WTC11 (cell line): ENCODE results near the gene GNAS-AS1. TPM values are rescaled to one million over a fixed set of nuclear protein-coding genes. Genes with fewer than 3 reads are reported as not detected.

ENCODE experiments used
- ATAC-seq: fragments of 200-7000 bp; cut with Tn5 transposase; 2 replicates; pipeline ENCODE4 v1.10.0; 2021; ENCODE audit warnings: mild to moderate bottlenecking, moderate library complexity
- CTCF ChIA-PET: fragments of 300-600 bp; sonication (Branson Sonifier 250); formaldehyde crosslinking; loops from one replicate; lab custom pipeline; 2021; ENCODE audit warnings: antibody characterized with exemption; lab: Charles Lee
- POLR2A ChIA-PET: fragments of 350-600 bp; sonication (Branson Sonifier 250); formaldehyde crosslinking; loops from one replicate; lab custom pipeline; 2021; ENCODE audit warnings: antibody characterized with exemption; lab: Charles Lee
- DNase-seq: peaks from one replicate; pipeline ENCODE4 v3.0.0; 2021; ENCODE audit warnings: low spot score
- H3K27ac Mint-ChIP-seq: 2 replicates; pipeline ENCODE4 v1.8.0; 2021; ENCODE audit warnings: mixed read lengths
- H3K27me3 Mint-ChIP-seq: 2 replicates; pipeline ENCODE4 v1.8.0; 2021; ENCODE audit warnings: low read depth, mild to moderate bottlenecking, moderate library complexity, mixed read lengths
- H3K36me3 Mint-ChIP-seq: 2 replicates; pipeline ENCODE4 v1.8.0; 2021; ENCODE audit warnings: mixed read lengths
- H3K4me1 Mint-ChIP-seq: 2 replicates; pipeline ENCODE4 v1.8.0; 2022; ENCODE audit warnings: mixed read lengths
- H3K4me3 Mint-ChIP-seq: 2 replicates; pipeline ENCODE4 v1.8.0; 2021; ENCODE audit warnings: mild to moderate bottlenecking, moderate library complexity, mixed read lengths
- H3K9me3 Mint-ChIP-seq: 2 replicates; pipeline ENCODE4 v1.8.0; 2021; ENCODE audit warnings: mixed read lengths
- ATF2 ChIP-seq: sonication (generic); formaldehyde crosslinking; IDR thresholded peaks from 2 replicates; pipeline ENCODE4 v1.8.1; 2022; ENCODE audit warnings: low read depth, missing genetic modification reagents, borderline replicate concordance
- CREB1 ChIP-seq: sonication (generic); formaldehyde crosslinking; IDR thresholded peaks from 2 replicates; pipeline ENCODE4 v1.8.0; 2023; ENCODE audit warnings: mild to moderate bottlenecking, missing genetic modification reagents
- ELF4 ChIP-seq: sonication (generic); formaldehyde crosslinking; IDR thresholded peaks from 2 replicates; pipeline ENCODE4 v1.8.1; 2022; ENCODE audit warnings: low read depth, mild to moderate bottlenecking, moderate library complexity, missing genetic modification reagents
- EMX1 ChIP-seq: fragments of 250-450 bp; sonication (Bioruptor Pico); IDR thresholded peaks from 2 replicates; pipeline ENCODE4 v1.8.0; 2021; ENCODE audit warnings: mild to moderate bottlenecking
- ERG ChIP-seq: fragments of 250-450 bp; sonication (Bioruptor Pico); IDR thresholded peaks from 2 replicates; pipeline ENCODE4 v1.8.0; 2021; ENCODE audit warnings: mild to moderate bottlenecking
- FOXJ3 ChIP-seq: sonication (generic); formaldehyde crosslinking; IDR thresholded peaks from 2 replicates; pipeline ENCODE4 v1.9.0; 2021; ENCODE audit warnings: missing genetic modification reagents, mild to moderate bottlenecking, borderline replicate concordance
- GABPB1 ChIP-seq: sonication (generic); formaldehyde crosslinking; IDR thresholded peaks from 2 replicates; pipeline ENCODE4 v1.8.1; 2023; ENCODE audit warnings: mild to moderate bottlenecking, missing genetic modification reagents
- KAT7 ChIP-seq: sonication (generic); formaldehyde crosslinking; IDR thresholded peaks from 2 replicates; pipeline ENCODE4 v1.8.1; 2023; ENCODE audit warnings: missing genetic modification reagents, mild to moderate bottlenecking, borderline replicate concordance
- MAX ChIP-seq: sonication (generic); formaldehyde crosslinking; IDR thresholded peaks from 2 replicates; pipeline ENCODE4 v1.8.0; 2022; ENCODE audit warnings: mild to moderate bottlenecking, missing genetic modification reagents
- NFYB ChIP-seq: sonication (generic); formaldehyde crosslinking; conservative IDR thresholded peaks from 2 replicates; pipeline ENCODE4 v1.8.0; 2022; ENCODE audit warnings: low read depth, missing genetic modification reagents
- NR3C1 ChIP-seq: sonication (generic); formaldehyde crosslinking; conservative IDR thresholded peaks from 2 replicates; pipeline ENCODE4 v1.8.1; 2023; ENCODE audit warnings: low read depth, mild to moderate bottlenecking, missing genetic modification reagents
- OVOL2 ChIP-seq: fragments of 250-450 bp; sonication (Bioruptor Pico); IDR thresholded peaks from 2 replicates; pipeline ENCODE4 v1.9.0; 2021; ENCODE audit warnings: mild to moderate bottlenecking, borderline replicate concordance
- PRDM15 ChIP-seq: sonication (generic); formaldehyde crosslinking; IDR thresholded peaks from 2 replicates; pipeline ENCODE4 v1.8.0; 2022; ENCODE audit warnings: missing genetic modification reagents
- SMAD4 ChIP-seq: sonication (generic); formaldehyde crosslinking; IDR thresholded peaks from 2 replicates; pipeline ENCODE4 v1.8.0; 2022; ENCODE audit warnings: mild to moderate bottlenecking, missing genetic modification reagents
- SOX15 ChIP-seq: fragments of 250-450 bp; sonication (Bioruptor Pico); IDR thresholded peaks from 2 replicates; pipeline ENCODE4 v1.9.0; 2021; ENCODE audit warnings: mild to moderate bottlenecking
- TEAD4 ChIP-seq: sonication (generic); formaldehyde crosslinking; IDR thresholded peaks from 2 replicates; pipeline ENCODE4 v1.8.0; 2022; ENCODE audit warnings: mild to moderate bottlenecking, missing genetic modification reagents
- ZBTB43 ChIP-seq: sonication (generic); formaldehyde crosslinking; IDR thresholded peaks from 2 replicates; pipeline ENCODE4 v1.8.1; 2023; ENCODE audit warnings: mild to moderate bottlenecking, missing genetic modification reagents
- ZNF317 ChIP-seq: sonication (generic); formaldehyde crosslinking; IDR thresholded peaks from 2 replicates; pipeline ENCODE4 v1.8.1; 2023; ENCODE audit warnings: low read depth, mild to moderate bottlenecking, moderate library complexity, missing genetic modification reagents, borderline replicate concordance
- ZNF396 ChIP-seq: fragments of 250-450 bp; sonication (Bioruptor Pico); IDR thresholded peaks from 2 replicates; pipeline ENCODE4 v1.8.0; 2021; ENCODE audit warnings: mild to moderate bottlenecking, moderate library complexity, borderline replicate concordance
- ZNF425 ChIP-seq: fragments of 250-450 bp; sonication (Bioruptor Pico); conservative IDR thresholded peaks from 2 replicates; pipeline ENCODE4 v1.9.0; 2021; ENCODE audit warnings: mild to moderate bottlenecking
- total RNA-seq: library from RNA; stranded (reverse); gene quantifications from 3 replicates; pipeline ENCODE4 v1.2.3, GENCODE V29; 2021

The GNAS-AS1 gene
- total RNA-seq, 1 experiment from 2014 or later: 12.2 TPM

- Mint-ChIP-seq H3K4me1 (no peaks in the 10 kb centered on the region), H3K9me3 (peaks cover 14% of the 10 kb centered on the region), H3K27ac (no peak overlapping the region), H3K27me3 (no peaks in the 10 kb centered on the region), H3K4me3 (no peak overlapping the region), H3K36me3 (peaks cover 37% of the 10 kb centered on the region)
- ChIA-PET CTCF (interaction anchor here (0.6 kb wide), 2 partner anchors 12 to 599 kb away, joined by 3 read pairs; no protein-coding TSS in a partner anchor), POLR2A (no interaction called here)
- ATAC-seq (no peak), DNase-seq (no peak)
- TF ChIP-seq KAT7 (CRISPR knock-in tag): no peak
- no peak for TF ChIP-seq ERG (CRISPR knock-in tag)
- TF ChIP-seq OVOL2 (CRISPR knock-in tag): no peak
- no peak for TF ChIP-seq ZBTB43 (CRISPR knock-in tag)
- TF ChIP-seq SOX15 (CRISPR knock-in tag): no peak
- no peak for TF ChIP-seq CREB1 (CRISPR knock-in tag)
- no peak for TF ChIP-seq FOXJ3 (CRISPR knock-in tag)
- TF ChIP-seq MAX: no peak
- no peak for TF ChIP-seq ATF2 (CRISPR knock-in tag)
- no peak for TF ChIP-seq GABPB1 (CRISPR knock-in tag)
- TF ChIP-seq PRDM15 (CRISPR knock-in tag): no peak
- TF ChIP-seq ELF4 (CRISPR knock-in tag): no peak
Measured at GRCh38 chr20:58826271-58826670, 24.4 kb downstream of the GNAS-AS1 start.

GRCh38 chr20:58825450-58825849 is 25.3 kb downstream of the GNAS-AS1 start:
- POLR2A ChIA-PET: no interaction called here
- H3K27me3 Mint-ChIP-seq: no peaks in the 10 kb centered on the region
- ATAC-seq: no peak
- peaks cover 41% of the 10 kb centered on the region for H3K36me3 Mint-ChIP-seq
- H3K9me3 Mint-ChIP-seq: peaks cover 18% of the 10 kb centered on the region
- H3K4me1 Mint-ChIP-seq: no peaks in the 10 kb centered on the region
- TF ChIP-seq NFYB (no peak), CREB1 (CRISPR knock-in tag) (no peak), EMX1 (CRISPR knock-in tag) (no peak), ZNF317 (CRISPR knock-in tag) (no peak), SMAD4 (CRISPR knock-in tag) (no peak), NR3C1 (CRISPR knock-in tag) (no peak), KAT7 (CRISPR knock-in tag) (no peak), ZNF425 (no peak), TEAD4 (no peak), ZNF396 (CRISPR knock-in tag) (no peak)
- TF ChIP-seq, all 79 proteins: peak for 0
- no peak for DNase-seq
- CTCF ChIA-PET: interaction anchor here (1.8 kb wide), 1 partner anchor 13 kb away, joined by 6 read pairs; no protein-coding TSS in a partner anchor
- Mint-ChIP-seq H3K27ac (no peak overlapping the region), H3K4me3 (no peak overlapping the region)
